HG02763 (cell line): Measurements from ENCODE around the gene IFT27.
"Not testable (repeated sequence)": the region's sequence is repeated elsewhere in the genome, so short reads cannot be mapped to it uniquely, and the experiment has no call there.

Source experiments
- ATAC-seq: cut with Tn5 transposase; IDR thresholded peaks from one replicate; pipeline ENCODE4 v1.9.1; 2021; ENCODE audit warnings: mild to moderate bottlenecking, moderate library complexity; ENCODE audit not compliant: unreplicated experiment

The IFT27 gene

DNA sequence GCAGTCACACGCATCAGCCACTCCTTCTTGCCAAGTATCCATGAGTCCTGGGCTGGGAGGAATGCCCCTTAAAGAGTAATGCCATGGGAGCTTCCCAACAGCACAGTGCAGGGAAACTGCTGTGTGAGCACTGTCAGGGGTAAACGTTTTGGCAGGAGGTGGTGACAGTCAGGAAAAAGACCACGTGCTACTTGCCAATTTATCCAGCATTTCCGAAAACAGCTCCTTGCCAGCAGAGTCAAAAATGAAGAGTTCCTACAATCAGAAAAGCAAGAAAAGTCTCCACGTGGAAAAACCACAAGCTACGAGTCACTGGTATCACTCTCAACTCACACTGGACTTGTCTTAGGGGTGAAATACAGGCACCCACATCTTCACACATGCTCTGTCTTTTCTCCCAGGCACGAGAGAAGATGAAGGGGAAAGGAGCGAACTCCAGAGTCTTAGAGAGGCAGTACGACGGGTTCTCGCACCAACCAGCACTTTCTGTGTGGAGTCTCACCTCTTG, 9.9 kb downstream of the IFT27 start:
- ATAC-seq: no peak

DNA sequence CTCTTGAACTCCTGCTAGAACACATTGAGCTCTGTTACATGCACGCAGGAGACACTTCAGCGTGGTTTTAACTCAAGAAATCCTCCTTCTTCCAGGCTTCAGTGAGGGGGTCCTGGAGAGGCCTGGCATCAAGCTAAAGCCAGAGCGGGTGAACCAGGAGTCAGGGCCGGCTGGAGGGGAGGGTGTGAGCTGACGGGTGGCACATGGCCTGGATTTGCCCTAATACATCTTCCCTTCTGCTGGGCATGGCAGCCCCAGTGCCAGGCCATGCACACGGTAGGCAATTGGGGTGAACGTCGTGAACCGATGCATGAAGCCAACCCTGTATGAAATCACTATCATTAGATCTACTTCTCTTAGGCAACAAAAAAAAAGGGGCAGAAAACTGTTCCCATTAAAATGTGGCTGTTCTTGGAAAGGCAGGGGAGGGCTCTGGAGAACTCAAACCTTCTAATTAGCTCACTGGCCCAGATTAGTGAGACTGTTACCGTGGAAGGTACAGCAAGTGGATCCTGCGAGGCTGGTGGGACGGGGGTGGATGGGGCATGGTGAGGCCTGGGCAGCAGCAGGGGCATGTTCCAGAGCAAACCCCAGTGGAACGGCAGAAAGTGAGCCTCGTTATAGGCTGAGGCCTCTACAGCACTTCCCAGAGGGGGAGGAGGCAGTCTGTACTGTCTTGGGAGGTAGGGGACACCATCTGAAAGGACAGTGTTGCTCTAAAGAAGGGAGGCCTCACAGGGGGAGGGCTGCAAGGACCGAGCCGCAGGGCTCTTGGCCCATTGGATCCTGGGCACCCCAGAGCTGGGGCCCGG, 10.6 kb downstream of the IFT27 start:
- no peak for ATAC-seq

DNA sequence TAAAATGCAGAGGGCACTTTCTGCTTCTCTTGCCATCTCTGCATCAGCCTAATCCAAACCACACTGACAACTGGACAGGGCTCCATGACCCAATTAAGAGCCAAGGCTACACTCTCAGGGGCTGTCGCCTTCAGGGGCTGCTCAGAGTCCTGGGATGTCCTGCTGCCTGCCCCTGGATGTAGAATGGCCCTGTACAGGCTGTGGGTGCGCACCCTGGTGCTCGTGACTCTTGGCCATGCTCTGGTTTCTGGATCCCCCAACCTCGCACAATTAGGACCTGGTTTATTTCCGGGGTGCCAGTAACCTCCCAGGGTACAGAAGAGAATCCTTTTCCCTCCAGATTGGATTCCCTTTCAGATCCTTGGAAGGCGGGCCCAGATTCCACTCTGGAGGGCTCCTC, 11.3 kb downstream of the IFT27 start:
- ATAC-seq: no peak

DNA sequence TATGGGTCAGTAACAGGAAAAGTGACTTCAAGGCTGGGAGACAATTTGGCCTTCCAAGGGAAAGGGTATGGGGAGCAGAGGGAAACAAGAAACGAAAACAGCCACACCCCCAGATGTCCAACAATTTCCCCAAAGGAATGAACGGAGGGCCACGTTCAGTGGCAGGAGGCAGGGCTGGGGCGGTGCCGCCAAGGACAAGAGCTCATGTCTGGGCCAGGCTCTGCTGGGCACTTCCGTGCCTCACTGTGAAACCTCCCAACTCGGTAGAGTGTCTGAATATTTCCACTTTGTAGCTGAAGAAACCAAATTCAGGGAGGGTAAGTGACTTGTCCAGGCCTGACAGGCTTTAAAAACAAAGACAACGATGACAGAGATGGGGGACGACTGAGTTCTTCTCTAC, 11.9 kb downstream of the IFT27 start:
- no peak for ATAC-seq

DNA sequence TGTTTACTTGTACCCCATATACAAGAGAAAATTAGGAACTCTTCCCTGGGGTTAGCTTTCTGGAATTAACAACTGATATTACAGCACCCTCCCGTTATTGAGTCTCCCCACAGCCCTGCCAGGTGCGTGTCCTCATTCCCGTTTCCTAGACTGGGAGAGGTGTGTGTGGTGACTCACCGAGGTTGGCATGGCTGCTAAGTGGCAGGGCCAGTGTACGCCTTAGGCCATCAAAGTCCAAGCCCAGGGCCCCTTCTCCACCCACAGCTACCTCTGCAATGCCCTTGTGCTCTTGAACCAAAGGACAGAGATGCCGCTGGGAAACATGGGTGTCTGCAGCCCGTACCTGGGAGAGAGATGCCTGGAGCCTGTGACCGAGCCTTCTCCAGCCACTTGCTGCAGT, 12.3 kb downstream of the IFT27 start:
- ATAC-seq: no peak

DNA sequence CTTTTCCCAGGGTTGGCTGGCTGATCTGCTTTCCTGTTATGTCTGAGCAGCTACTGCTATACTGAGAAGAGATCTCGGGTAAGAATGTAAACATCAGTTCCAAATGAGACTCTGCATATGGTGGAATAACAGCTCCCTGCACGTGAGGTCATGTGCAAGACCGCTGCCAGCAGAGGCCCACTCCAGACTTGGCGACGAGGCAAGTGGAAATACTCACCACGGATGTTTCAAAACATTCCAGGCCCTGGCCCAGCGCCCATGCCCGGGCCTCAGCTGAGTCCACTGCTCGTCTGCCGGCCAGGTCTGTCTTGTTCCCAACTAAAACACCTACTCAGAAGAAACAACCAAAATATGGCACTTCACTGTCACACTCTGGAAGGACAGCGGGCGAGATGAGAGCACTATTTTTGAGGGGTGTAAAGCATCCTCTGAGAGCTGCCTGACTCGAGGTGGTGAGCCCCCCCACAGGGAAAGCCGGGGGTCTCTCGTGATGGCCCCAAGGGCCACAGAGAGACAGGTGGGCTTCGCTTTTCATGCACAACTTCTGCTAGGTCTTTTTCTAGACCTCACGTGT, 13.1 kb downstream of the IFT27 start:
- ATAC-seq: no peak

DNA sequence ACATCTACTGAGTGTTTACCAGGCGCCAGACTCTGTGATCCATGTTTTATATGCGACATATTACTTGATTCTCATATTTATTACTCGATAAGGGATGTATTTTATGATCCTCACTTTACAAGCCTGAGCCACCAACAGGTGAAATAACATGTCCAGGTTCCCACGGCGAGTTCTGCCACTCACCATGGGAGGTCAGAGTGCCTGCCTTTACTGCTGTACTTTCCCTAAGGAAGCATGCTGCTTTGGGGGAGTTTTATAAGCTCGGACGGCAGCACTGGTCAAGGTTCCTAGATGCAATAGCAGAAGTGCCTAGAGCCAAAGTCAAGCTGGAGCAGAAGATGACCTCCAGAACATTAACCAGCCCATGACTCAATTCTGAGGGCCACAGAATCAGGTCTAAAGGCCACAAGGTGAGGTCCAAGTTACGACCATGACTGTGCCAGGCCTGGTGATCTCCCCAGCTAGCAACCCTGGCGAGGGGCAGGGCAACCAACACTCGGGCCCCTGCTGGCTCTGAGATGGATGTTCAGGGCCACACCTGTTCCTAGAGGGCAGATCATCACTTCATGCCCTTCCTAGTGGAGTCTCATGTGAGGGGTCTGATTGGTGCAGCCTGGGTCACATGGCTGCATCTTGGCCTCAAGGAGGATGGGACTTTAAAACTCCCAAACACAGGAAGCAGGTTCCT, 14.2 kb downstream of the IFT27 start:
- no peak for ATAC-seq

DNA sequence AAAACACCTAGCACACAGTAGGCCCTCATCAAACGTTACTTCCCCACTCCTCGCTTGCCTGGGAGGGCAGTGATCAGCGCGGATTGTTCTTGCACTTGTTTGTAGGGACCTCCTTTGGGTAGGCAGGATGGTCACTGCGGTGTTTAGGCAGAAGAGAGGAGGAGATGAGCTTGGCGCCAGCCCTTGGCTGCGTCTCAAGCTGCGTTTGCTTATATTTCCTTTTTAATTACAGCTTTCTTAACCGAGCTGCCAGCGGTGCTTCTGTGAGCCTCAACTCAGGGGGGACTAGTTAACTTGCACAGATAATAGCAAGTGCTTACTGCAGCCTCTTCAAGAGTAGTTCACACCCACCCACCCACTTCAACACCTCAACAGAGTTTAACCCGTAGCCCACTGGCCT, 15.1 kb downstream of the IFT27 start:
- ATAC-seq: no peak

DNA sequence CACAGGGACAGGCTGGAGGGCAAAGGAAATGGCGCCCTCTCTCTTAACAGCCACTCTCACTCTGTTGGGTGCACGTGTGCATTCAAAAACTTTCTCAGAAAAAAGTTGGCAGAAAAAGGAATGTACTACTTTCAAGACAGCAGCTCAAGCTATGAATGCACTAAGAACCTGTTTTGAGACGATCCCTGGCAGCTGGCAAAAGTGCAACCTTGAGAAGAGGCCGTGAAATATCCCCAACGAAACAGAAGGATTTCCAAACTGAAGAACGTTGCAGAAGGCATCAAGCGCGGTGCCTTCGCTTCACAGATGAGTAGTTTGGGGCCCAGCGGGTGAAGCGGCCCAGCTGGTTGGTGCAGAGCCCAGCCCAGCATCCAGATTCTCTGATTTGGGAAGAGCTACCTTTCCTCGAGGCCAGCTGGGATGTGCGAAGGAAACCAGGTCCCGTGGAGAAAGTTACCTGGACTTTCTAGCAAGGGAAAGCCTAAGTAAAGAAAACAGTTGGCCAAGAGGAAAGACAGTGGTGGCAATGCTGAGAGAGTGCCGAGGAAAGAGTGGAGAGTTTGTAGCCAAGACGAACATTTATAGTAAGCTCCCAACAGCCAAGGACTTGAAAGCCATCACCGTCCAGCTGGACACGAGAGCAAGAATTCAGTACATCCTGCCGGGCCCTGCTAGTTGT, 16.3 kb downstream of the IFT27 start:
- ATAC-seq: no peak

DNA sequence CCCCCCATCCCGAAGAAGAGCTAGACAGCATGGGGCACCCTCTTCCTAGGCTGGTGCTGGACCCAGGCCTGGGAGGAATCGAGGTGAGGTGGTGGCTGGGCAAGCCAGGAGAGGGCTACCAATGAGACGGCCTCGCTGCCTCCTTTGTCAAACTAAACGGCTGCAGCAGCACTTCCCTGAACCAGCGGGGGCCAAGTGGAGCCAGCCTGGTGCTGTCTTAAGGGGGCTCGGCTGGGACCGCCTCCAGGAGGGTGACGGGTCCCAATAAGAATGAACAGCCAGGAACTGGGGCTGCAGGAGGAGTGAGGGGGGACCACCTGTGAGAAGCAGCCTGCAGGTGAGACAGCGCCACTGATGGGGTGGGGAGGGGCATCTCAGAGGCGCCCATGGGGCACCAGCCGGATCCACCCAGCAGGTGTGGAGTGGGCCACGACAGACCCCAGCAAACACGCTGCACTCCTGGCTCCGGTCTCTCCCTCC, 17.1 kb downstream of the IFT27 start:
- ATAC-seq: no peak

DNA sequence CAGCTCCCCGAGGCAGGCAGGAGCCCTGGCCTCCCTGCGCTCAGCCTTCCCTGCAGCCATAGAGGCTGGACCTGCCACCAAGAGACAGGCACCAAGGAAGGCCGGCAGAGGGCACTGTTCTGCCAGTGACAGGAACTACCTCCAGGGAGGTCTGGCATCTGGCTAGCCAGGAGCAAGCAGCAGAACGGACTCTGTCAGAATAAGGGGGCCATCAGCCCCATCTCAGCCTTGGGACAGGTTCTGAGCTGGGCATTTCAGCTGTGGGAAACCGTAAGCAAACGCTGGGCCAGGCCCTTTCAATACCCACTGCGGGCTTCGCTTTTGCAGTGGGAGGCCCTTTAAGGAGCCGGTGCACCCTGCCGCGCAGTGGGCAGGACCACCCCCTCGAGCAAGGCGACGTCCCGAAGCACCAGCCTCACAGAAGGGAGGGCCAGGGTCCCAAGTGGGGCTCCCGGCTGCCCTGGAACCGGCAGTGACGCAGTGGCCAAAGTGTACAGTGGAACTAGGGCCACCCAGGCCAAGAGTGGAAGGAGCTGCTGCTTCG, 18.2 kb downstream of the IFT27 start:
- ATAC-seq: no peak

DNA sequence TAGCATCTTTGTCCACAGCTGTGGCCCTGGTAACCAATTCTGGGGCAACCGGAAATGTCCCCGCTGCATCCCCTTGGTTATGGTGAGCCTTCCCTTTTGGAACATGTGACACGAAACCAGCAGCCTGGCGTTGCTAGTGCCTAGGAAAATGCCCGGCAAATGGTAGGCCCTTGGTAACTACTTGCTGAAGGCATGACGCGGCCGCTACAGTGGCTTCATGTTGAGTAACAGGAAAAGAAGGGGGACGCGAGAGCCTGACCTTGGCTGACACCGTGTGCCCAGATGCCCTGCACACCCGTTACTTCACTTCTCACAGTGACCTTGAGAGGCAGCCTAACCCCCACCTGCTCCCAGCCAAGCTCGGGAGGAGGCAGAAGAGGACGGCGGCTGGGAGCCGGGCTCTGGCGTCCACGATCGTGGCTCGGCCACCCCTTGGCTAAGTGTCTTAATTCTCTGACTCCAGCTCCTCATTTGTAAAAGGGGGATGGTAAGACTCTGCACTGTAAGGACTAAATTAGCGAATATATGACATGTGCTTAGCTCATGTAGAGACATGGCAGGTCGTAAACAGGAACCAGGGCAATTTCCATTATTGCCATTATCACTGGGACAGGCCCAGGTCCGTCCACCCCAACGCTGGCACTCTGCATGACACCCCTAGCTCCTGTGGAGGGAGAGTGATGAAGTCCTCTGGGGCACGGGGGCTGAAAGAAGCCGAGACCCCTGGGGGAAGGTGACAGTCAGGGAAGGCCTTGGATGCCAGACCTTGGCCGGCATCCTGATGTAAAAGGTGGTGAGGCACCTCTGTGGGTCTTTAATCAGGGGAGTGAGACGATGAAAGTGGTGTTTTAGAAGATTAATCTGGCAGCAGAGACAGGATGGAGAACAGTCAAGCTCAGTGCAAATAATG, 18.9 kb downstream of the IFT27 start:
- ATAC-seq: no peak

DNA sequence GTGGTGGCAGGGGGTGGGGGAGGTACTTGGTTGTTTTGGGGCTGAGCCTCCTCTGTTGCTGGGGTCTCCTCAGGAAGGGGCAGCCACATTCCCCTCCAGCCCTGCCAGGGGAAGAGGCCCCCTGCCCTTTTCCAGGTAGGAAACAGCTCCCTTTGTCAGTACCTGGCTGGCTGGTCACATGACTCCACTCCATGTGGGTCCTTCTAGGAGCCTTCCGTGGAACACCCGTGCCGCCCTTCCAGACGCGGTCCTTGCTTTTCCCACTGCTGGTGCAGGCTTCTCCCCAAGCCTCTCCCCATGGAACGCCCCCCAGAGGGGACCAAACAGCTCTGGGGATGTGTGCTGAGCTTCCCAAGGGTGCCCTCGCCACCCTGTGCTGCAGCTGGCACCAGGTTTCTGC, 19.9 kb downstream of the IFT27 start:
- no peak for ATAC-seq

DNA sequence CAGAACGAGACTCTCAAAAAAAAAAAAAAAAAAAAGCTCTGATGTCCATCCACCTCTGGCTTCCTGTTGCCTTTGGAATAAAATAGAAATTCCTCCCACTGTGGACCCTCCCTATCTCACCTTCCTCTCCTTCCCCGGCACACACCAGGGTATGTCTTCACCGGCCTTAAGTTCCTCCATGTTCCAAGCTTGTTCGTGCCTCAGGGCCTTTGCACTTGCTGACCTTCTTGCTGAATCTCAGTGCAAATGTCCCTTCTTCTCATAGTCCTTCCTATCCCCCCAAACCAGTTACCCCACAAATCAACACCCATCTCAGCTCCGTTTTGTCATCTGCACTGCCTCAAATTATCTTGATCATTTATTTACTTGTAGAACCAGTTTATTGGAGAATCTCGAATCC, 20.6 kb downstream of the IFT27 start:
- ATAC-seq: no peak

DNA sequence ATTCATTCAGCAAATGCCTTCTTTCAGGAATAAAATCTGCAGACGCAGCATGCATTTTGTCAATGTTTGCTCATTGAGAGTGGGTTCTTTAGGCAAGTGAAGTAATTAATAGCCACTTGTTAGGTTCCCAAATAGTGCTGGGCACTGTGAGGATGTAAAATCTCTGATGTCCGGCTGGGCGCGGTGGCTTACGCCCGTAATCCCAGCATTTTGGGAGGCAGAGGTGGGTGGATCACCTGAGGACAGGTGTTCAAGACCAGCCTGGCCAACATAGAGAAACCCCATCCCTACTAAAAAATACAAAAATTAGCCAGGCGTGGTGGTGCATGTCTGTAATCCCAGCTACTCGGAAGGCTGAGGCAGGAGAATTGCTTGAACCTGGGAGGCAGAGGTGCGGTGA, 21.0 kb downstream of the IFT27 start:
- not testable (repeated sequence) for ATAC-seq

DNA sequence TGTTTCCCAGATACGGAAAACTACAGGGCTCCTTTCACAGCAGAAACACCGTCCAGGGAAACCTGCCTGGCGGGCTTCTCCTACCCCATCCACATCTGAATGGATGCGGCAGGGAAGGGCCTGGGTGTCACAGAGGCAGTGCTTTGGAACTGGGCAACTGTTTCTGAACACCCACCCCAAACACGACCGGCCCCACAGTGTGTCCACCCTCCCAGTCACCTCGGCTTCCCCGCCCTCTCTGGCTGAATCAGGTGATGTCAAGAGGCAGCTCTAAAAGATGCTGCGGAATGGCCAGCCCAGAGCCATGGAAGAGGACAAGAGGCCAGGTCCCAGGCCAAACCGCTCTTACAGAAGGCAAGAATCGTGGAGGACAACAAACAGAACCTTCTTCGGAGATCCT, 22.0 kb downstream of the IFT27 start:
- no peak for ATAC-seq

DNA sequence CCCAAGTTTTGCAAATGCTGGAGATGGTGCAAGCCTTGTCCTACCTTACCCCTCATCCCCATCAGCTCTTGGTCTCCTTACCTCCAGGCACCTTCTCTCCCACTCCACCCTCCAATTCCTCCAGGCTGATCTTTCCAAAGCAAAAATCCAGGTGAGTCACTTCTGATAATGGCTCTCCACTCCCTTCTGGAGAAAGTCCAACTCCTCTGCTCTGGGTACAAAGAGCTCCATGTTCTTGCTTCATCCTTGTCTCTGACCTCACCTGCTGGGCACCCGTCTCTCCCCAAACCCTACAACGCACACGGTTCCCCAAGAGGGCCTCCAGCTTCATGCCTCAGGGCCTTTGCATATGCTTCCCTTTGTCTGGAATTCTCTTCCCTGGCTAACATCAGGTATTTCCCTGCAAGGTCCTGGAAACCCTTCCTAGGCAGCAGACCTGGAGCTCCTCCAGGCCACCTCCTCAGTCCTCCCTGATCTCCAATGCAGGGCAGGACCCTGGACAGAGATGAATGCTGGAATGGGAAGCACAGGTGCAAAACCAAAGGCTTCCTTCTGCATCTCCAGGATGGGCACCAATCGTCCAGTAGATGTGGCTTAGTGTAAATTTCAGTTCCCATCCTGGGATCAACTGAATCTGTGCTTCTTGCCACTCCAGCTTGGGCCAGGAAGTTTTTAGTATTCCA, 22.7 kb downstream of the IFT27 start:
- no peak for ATAC-seq

DNA sequence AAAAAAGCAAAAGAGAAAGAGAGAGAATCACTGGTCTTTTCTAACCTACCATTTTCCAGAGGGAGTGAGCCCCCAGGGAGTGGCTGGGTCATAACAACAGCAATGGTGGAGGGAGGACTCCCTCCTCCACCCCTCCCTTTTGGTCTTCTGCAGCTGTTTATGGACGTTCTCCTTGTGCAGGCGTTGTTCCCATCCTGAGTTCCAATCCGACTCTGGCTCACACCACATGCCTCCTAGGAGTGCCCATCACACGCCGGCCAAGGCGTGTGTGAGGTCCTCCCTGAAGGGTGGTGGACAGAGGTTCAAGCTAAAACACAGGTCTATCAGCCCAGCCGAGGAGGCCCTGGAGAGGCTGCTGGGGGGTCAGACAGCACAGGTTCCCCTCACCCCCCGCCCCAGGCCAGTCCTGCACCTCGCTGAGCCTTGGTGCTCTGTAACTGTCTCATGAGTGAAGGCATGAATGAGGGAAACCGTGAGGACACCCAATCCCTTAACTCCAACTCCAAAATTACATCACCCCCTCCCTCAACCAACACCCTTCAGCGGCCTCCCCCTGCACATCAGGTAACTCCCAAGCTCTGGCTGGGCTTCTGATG, 29.4 kb downstream of the IFT27 start:
- ATAC-seq: no peak
